MCF 10A (cell line): ENCODE data around the gene PLCL1. TPM values are rescaled to one million over a fixed set of nuclear protein-coding genes. Genes with fewer than 3 reads are reported as not detected.

Experiments
- BruUV-seq: library from RNA; stranded (reverse); fragments of 400-500 nt; replicated peaks from 2 replicates; lab custom pipeline; 2021; lab: Mats Ljungman, UMichigan
- CTCF ChIA-PET: fragments of 300-600 bp; sonication (Branson Sonifier 250); formaldehyde crosslinking; extraction: SDS; loops from one replicate; lab custom pipeline; 2021; ENCODE audit warnings: antibody characterized with exemption, inconsistent platforms; lab: Yijun Ruan, JAX
- POLR2A ChIA-PET: fragments of 300-600, 350-650 bp; sonication (Branson Sonifier 250); formaldehyde crosslinking; extraction: SDS; loops from one replicate; lab custom pipeline; 2020; ENCODE audit warnings: antibody characterized with exemption, inconsistent platforms; lab: Yijun Ruan, JAX
- DNase-seq: peaks from one replicate; pipeline ENCODE4 v3.0.0-alpha.2; 2018; ENCODE audit not compliant: unreplicated experiment
- H3K27ac Mint-ChIP-seq: one replicate; pipeline ENCODE4 v1.8.0; 2022; ENCODE audit warnings: mild to moderate bottlenecking, low read depth, mixed read lengths; ENCODE audit not compliant: unreplicated experiment
- H3K27me3 Mint-ChIP-seq: one replicate; pipeline ENCODE4 v1.8.0; 2022; ENCODE audit warnings: mixed read lengths; ENCODE audit not compliant: insufficient read depth, unreplicated experiment
- H3K36me3 Mint-ChIP-seq: one replicate; pipeline ENCODE4 v1.8.0; 2022; ENCODE audit warnings: mild to moderate bottlenecking, moderate library complexity, mixed read lengths; ENCODE audit not compliant: insufficient read depth, unreplicated experiment
- H3K4me1 Mint-ChIP-seq: one replicate; pipeline ENCODE4 v1.8.0; 2022; ENCODE audit warnings: mixed read lengths; ENCODE audit not compliant: insufficient read depth, unreplicated experiment
- H3K4me3 Mint-ChIP-seq: one replicate; pipeline ENCODE4 v1.8.0; 2022; ENCODE audit warnings: mild to moderate bottlenecking, moderate library complexity, mixed read lengths; ENCODE audit not compliant: unreplicated experiment
- H3K9me3 Mint-ChIP-seq: one replicate; pipeline ENCODE4 v1.8.0; 2022; ENCODE audit warnings: mixed read lengths; ENCODE audit not compliant: unreplicated experiment
- CTCF ChIP-seq: fragments of 200-600 bp; IDR thresholded peaks from one replicate; pipeline ENCODE4 v1.8.0; 2022; ENCODE audit warnings: antibody characterized with exemption, mild to moderate bottlenecking; ENCODE audit not compliant: unreplicated experiment
- intact Hi-C: fragments of 100-400 bp; cut with micrococcal nuclease; formaldehyde crosslinking; loops from 2 replicates; pipeline ENCODE4 v1.14.1; 2022
- total RNA-seq: library from RNA; stranded (reverse); gene quantifications from 2 replicates; pipeline ENCODE4 v1.2.3, GENCODE V29; 2022

The PLCL1 gene
- total RNA-seq, 1 experiment from 2014 or later = 0.12 TPM

- ChIA-PET POLR2A (no interaction called here), CTCF (interaction anchor here (1.0 kb wide), 1 partner anchor 499 kb away, joined by 3 read pairs; no protein-coding TSS in a partner anchor)
- TF ChIP-seq CTCF = no peak
- intact Hi-C loops = no loop called here
- BruUV-seq = no TSS peak
- Mint-ChIP-seq H3K27me3 (peaks cover 7% of the 10 kb centered on the region), H3K4me3 (no peak overlapping the region), H3K36me3 (no peaks in the 10 kb centered on the region), H3K27ac (no peak overlapping the region), H3K4me1 (no peaks in the 10 kb centered on the region), H3K9me3 (no peaks in the 10 kb centered on the region)
- DNase-seq = no peak
Measured at GRCh38 chr2:197798187-197798586, 6.2 kb upstream of the PLCL1 start.

- no peak for TF ChIP-seq CTCF
- no peak overlapping the region for H3K4me3 Mint-ChIP-seq
- intact Hi-C loops = no loop called here
- no peaks in the 10 kb centered on the region for H3K9me3 Mint-ChIP-seq
- H3K27me3 Mint-ChIP-seq = no peaks in the 10 kb centered on the region
- POLR2A ChIA-PET = interaction anchor here (0.6 to 0.7 kb wide), 2 partner anchors 229 to 406 kb away, joined by 3 read pairs; no protein-coding TSS in a partner anchor
- DNase-seq = no peak
- peaks cover 3% of the 10 kb centered on the region for H3K4me1 Mint-ChIP-seq
- H3K27ac Mint-ChIP-seq = no peak overlapping the region
- no peaks in the 10 kb centered on the region for H3K36me3 Mint-ChIP-seq
- no TSS peak for BruUV-seq
- CTCF ChIA-PET = interaction anchor here (0.6 to 4.2 kb wide), 3 partner anchors 329 to 516 kb away, joined by 3 to 47 read pairs (median 3); no protein-coding TSS in a partner anchor
Measured at GRCh38 chr2:197799068-197799467, 5.3 kb upstream of the PLCL1 start.

GRCh38 chr2:197800091-197800490, 4.3 kb upstream of the PLCL1 start:
- intact Hi-C loops = no loop called here
- H3K4me3 Mint-ChIP-seq = no peak overlapping the region
- H3K4me1 Mint-ChIP-seq = peaks cover 6% of the 10 kb centered on the region
- DNase-seq = no peak
- no peak overlapping the region for H3K27ac Mint-ChIP-seq
- H3K27me3 Mint-ChIP-seq = peaks cover under 1% of the 10 kb centered on the region
- BruUV-seq = no TSS peak
- TF ChIP-seq CTCF = no peak
- ChIA-PET POLR2A (no interaction called here), CTCF (interaction anchor here (0.7 to 4.2 kb wide), 2 partner anchors 12 to 328 kb away, joined by 3 to 47 read pairs; no protein-coding TSS in a partner anchor)
- H3K36me3 Mint-ChIP-seq = no peaks in the 10 kb centered on the region
- no peaks in the 10 kb centered on the region for H3K9me3 Mint-ChIP-seq

- no peaks in the 10 kb centered on the region for H3K9me3 Mint-ChIP-seq
- no peak for TF ChIP-seq CTCF
- H3K27me3 Mint-ChIP-seq = peaks cover 10% of the 10 kb centered on the region
- H3K27ac Mint-ChIP-seq = no peak overlapping the region
- BruUV-seq = no TSS peak
- ChIA-PET POLR2A (no interaction called here), CTCF (interaction anchor here (0.5 to 4.2 kb wide), 6 partner anchors 13 to 496 kb away, joined by 3 to 47 read pairs (median 8); no protein-coding TSS in a partner anchor)
- intact Hi-C loops = no loop called here
- H3K36me3 Mint-ChIP-seq = no peaks in the 10 kb centered on the region
- DNase-seq = no peak
- H3K4me1 Mint-ChIP-seq = peaks cover 6% of the 10 kb centered on the region
- H3K4me3 Mint-ChIP-seq = no peak overlapping the region
Measured at GRCh38 chr2:197801033-197801432, 3.4 kb upstream of the PLCL1 start.
